Body of pancreas (tissue), 4 donors: ENCODE data around the gene MS4A3.

Experiments used
- CTCF ChIP-seq, 7 experiments: fragments of 450-650 bp in 4 of 7; fragments of 200-600 bp in 3 of 7; sonication (generic) in 3 of 7; IDR thresholded peaks; one replicate each; pipeline ENCODE4 v1.5.1; 2016 to 2019; ENCODE audit warnings: antibody characterized with exemption in 7 of 7
- POLR2A ChIP-seq, 3 donors: fragments of 450-650 bp; IDR thresholded peaks; one replicate each; pipeline ENCODE4 v1.6.1; 2016; ENCODE audit warnings: antibody characterized with exemption in 3 of 3, mild to moderate bottlenecking in 2 of 3

GRCh38 chr11:60087239-60087638 lies 30.8 kb downstream of the MS4A3 start:
- TF ChIP-seq CTCF (IDR thresholded peaks at IDR 0.05) = no peak
- no peak for TF ChIP-seq POLR2A (IDR thresholded peaks at IDR 0.05)
